ENCODE results near the gene HNRNPH3. TPM values are rescaled to one million over a fixed set of nuclear protein-coding genes. Genes with fewer than 3 reads are reported as not detected.

HNRNPH3 gene
- total RNA-seq, 1 donor from 2014 or later: 110 TPM

DNA sequence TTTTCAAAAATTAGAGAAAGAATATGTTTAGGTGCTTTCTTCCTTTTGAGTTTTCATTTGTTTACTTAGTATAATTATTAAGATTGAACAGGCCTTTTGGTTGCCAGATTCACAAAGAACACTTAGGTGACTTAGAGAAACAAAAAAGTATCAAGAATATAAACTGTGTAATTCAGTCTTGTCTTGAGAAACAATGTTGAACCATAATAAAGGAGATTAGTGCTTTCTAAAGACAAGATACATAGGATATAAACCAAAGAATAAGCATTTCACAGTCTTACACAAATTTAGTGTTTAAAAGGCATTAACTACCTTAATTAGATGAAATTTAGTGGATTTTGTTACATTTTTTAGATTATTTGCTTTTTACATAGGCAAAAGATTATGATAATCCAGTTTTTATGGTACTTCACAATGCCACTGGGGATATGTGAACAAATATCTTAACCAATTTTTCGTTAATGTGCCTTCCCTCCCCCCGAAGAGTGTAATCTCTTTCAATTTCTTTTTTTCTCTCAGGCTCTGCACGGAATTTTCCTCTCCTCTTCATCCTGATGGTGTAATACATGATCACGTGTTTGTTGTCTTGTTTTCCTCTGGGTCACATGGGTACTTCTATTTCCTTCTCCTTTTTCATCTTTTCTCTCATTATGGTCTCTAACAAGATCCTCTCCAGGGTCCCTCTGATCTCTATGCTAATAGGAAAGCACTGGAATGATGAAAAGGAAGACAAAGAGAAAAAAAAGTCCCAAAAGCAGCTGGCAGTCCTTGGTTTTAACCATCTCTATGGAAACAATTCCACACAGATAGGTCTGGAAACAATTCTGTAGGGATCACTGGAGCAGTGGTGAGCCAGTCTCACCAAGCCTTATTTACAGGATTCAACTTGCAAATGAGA is 3.7 kb upstream of the HNRNPH3 start:
- no peak for DNase-seq (ENCODE audit: low spot score)
- intact Hi-C loops (cut with DNase I): loop anchor here (10.0 kb wide), 1 partner anchor 443 kb away; the partner anchor contains the start of gene SIRT1

DNA sequence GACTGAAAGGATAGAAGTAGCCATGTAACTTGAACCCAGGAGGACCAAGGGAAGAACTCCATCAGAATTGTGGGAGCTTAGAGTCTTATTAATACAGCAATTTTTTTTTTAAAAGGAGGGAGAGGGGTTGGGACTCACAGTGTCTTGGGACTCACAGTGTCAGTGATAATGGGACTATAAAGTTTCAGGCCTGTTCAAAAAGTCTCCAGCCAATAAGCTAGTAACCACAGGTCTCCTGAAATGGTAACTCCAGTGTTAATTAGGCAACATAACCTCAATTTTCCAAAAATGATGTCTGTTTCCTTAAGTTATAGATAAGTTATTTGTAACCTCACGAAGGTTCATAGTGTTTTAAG is 2.4 kb upstream of the HNRNPH3 start:
- DNase-seq (ENCODE audit: low spot score): no peak
- intact Hi-C loops (cut with DNase I): loop anchor here (10.0 kb wide), 1 partner anchor 445 kb away; the partner anchor contains the start of gene SIRT1

GRCh38 chr10:68330852-68331454 is 911 bp upstream of the HNRNPH3 start:
- intact Hi-C loops (cut with DNase I): loop anchor here (10.0 kb wide), 1 partner anchor 256 kb away; the partner anchor contains the start of gene HERC4
- DNase-seq (ENCODE audit: low spot score): no peak

- DNase-seq (ENCODE audit: low spot score): peak; percentile 90
- intact Hi-C loops (cut with DNase I): loop anchor here (10.0 kb wide), 1 partner anchor 258 kb away; the partner anchor contains the start of gene HERC4
These were observed 594 bp downstream of the HNRNPH3 start, which contains the start of gene PBLD for GRCh38 chr10:68332259-68333057. PBLD (minus strand) TSS chr10:68332928; CDS start chr10:68306844, 26,084 bp downstream.

GRCh38 chr10:68333058-68333395 is 1.2 kb downstream of the HNRNPH3 start:
- DNase-seq (ENCODE audit: low spot score): no peak
- intact Hi-C loops (cut with DNase I): loop anchor here (10.0 kb wide), 1 partner anchor 258 kb away; the partner anchor contains the start of gene HERC4

- intact Hi-C loops (cut with DNase I): loop anchor here (10.0 kb wide), 1 partner anchor 259 kb away; the partner anchor contains the start of gene HERC4
- no peak for DNase-seq (ENCODE audit: low spot score)
These were observed 1.9 kb downstream of the HNRNPH3 start for GRCh38 chr10:68333440-68334431.

DNA sequence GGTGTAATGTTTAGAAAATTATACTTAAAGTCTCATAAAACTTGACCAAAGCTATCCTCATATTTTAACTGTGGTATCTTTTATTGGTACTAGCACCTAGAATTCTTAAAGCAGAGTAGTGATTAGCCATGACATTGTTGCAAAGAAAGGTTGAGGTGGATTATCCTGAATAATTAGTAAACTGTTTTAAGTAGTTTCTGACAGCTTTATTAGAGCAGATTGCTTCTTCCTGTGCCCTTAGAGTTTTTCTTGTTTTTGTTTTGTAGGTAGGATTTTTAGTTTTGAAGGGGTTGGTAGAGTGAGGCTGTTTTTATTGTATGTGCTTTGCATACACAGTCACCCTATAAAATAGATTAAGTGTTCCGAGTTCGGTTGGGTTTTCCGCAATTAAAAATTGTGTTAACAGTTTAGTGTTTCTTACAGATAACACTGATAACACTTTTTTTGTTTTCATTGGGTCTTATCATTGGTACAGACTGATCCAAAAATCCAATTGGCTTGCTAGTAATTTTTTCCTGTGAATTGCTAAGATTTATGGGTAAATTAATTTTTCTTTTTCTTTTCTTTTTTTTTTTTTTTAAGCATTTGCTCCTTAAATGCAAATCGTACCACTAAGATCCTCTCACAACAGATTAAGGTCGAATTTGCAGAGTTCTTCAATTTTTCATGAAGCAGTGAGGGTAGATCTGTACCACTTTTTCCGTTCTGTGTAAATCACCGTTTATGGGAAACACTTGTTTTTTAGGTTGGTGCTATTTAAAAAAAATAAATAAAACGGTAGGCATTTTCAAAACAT is 3.0 kb downstream of the HNRNPH3 start:
- intact Hi-C loops (cut with DNase I): loop anchor here (10.0 kb wide), 1 partner anchor 260 kb away; the partner anchor contains the start of gene HERC4
- DNase-seq (ENCODE audit: low spot score): no peak

GRCh38 chr10:68336754-68337351 is 5.0 kb downstream of the HNRNPH3 start:
- intact Hi-C loops (cut with DNase I): loop anchor here (10.0 kb wide), 1 partner anchor 262 kb away; the partner anchor contains the start of gene HERC4

DNA sequence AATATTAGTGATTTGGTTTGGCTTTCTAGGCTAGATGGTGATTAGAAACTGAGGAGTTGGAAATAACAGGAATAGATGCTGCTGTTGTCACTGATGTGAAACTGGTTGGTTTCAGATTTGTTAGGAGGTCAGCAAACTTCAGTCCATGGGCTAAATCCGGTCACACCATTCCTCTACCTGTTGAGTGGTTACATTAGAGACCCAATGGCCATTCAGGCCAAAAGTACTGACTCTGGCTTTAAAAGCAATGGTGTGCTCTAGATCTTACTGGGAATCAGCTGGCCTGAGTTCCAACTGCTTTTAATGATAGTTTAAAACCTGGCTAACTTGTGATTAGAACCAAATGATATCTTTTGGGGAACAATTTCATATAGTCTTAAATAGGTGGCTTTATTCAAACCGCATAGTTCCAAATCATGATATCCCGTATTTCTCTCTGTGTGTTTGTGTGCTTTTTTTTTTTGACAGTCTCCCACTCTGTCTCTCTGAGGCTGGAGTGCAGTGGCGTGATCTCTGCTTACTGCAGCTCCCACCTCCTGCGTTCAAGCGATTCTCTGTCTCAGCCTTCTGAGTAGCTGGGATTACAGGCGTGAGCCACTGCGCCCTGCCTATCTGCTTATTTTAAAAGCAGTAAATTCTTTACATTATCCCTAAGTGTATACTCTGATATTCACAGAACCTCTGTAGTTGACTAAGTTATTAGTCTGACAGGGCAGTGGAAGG is 8.7 kb downstream of the HNRNPH3 start:
- DNase-seq (ENCODE audit: low spot score): no peak
- intact Hi-C loops (cut with DNase I): no loop called here

More at GRCh38 chr10:68336754-68337351, 5.0 kb downstream of the HNRNPH3 start:
- no peak for DNase-seq (ENCODE audit: low spot score)

- intact Hi-C loops (cut with DNase I): no loop called here
- DNase-seq (ENCODE audit: low spot score): no peak
These were observed 11.1 kb downstream of the HNRNPH3 start for GRCh38 chr10:68342909-68343516.

DNA sequence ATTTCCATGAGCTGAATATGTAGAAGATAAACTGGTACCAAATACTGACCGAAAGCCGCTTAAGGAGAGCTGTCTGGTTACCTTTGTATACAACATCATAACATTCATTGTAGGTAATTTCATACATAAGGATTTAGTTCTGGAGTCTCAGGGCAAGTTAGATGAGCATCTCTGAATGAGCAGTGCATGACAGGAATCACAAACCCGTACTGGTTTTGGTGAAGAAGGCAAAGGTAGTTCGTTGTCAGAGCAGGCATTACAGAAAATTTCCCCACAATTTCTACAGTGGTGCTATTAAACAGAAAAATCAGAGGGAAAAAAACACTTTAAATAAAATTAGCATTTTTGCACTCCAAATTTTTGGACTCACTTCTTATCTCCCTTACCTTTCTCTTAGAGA is 13.8 kb downstream of the HNRNPH3 start:
- intact Hi-C loops (cut with DNase I): no loop called here
- DNase-seq (ENCODE audit: low spot score): no peak

- DNase-seq (ENCODE audit: low spot score): no peak
- intact Hi-C loops (cut with DNase I): no loop called here
These were observed 14.9 kb downstream of the HNRNPH3 start for GRCh38 chr10:68346774-68347173.

DNA sequence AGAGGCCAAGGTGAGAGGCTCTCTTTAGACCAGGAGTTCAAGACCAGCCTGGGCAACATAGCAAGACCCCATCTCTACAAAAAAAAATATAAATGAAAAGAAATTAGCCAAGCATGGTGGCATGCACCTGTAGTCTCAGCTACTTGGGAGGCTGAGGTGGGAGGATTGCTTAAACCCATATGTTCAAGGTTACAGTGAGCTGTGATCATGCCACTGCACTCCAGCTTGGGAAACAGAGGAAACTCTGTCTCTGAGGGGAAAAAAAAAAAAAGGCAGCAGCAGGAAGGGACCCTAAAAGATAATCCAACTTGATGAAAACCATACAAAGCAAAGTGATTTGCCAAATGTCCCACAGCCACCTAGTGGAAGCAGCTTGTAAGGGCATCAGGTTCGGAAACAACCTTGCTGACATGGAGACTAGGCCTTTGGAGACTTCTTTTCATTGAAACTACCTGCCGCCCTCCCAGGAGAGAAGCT is 16.4 kb downstream of the HNRNPH3 start:
- intact Hi-C loops (cut with DNase I): no loop called here
- DNase-seq (ENCODE audit: low spot score): no peak

DNA sequence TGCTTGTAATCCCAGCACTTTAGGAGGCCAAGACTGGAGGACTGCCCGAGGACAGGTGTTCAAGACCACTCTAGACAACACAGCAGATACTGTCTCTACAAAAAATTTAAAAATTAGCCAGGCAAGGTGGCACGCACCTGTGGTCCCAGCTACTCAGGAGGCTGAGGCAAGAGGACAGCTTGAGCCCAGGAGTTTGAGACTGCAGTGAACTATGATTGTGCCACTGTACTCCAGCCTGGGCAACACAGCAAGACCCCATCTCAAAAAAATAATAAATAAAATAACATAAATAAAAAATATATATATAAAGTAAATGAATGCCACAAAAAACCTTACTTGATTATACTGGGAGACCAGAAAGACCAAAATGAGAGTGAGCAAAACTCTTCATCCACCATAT is 21.7 kb downstream of the HNRNPH3 start:
- DNase-seq (ENCODE audit: low spot score): no peak
- intact Hi-C loops (cut with DNase I): no loop called here

- DNase-seq (ENCODE audit: low spot score): no peak
- intact Hi-C loops (cut with DNase I): no loop called here
These were observed 27.3 kb downstream of the HNRNPH3 start for GRCh38 chr10:68359189-68359588.

GRCh38 chr10:68362590-68362989 is 30.7 kb downstream of the HNRNPH3 start:
- intact Hi-C loops (cut with DNase I): no loop called here

More at GRCh38 chr10:68362590-68362989, 30.7 kb downstream of the HNRNPH3 start:
- DNase-seq (ENCODE audit: low spot score): no peak
